Kasumi-1 (cell line): ENCODE measurements around the gene CDK1.

ENCODE experiments used
- DNase-seq, 2 experiments: peaks; one replicate each; lab custom pipeline; 2025; lab: John Stamatoyannopoulos, UW

CDK1 gene

DNA sequence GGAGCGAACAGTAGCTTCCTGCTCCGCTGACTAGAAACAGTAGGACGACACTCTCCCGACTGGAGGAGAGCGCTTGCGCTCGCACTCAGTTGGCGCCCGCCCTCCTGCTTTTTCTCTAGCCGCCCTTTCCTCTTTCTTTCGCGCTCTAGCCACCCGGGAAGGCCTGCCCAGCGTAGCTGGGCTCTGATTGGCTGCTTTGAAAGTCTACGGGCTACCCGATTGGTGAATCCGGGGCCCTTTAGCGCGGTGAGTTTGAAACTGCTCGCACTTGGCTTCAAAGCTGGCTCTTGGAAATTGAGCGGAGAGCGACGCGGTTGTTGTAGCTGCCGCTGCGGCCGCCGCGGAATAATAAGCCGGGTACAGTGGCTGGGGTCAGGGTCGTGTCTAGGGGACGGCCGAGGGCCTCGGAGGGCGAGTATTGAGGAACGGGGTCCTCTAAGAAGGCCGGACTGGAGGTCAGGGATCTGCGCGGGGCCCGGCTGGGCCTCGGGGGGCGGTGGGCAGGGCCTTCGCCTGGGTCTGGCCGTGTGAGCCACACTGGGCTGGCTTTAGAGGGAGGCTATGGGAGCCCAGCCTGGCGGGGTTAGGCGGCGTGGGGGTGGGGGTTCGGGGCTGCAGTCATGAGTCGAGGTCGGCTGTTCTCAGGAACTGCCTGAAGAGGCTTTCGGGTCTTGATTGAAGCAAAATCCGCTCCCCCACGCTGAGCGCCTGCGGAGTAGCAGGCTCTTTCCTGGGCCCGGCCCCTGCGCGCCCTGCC lies at the start of gene CDK1:
TSS of gene CDK1 (plus strand) at position 265 of the 757 bp plus-strand sequence. CDS start 1,688 bp downstream, outside the sequence.
- DNase-seq, result peak; percentile 100

GRCh38 chr10:60729106-60729505 lies 49.2 kb upstream of the CDK1 start:
- no peak for DNase-seq

DNA sequence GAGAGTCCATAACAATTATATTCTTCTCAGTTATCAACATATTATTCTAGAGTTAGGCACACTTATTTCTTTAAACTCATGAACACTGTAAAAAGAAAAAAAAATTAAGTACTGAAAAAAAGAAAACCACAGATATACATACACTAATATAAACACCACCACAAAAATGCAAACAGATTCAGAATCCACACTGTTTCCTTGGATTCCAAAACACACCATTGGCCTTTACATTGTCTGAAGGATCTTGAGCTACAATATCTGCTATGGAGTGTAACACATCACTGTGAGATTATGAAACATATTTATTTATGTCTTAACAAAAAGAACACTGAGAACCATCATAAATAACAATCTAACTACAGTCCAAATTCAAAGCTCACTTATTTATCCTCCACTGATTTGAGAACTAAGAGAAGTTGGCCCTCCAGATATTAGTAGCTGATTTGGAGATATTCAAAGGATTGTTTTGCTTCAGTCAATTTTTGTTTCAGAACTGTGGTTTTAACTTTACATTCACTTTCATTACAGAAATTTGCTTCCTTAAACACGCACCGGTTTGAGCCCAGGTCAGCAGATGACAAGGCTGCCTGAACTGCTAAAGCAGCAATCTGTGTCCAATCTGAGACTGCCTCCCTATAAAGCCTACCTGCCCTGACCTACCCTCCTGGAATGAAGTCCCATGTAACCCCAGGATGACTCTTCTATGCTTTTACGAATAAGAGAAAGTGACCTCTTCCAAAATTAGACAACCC lies 47.0 kb upstream of the CDK1 start:
- no peak for DNase-seq

DNA sequence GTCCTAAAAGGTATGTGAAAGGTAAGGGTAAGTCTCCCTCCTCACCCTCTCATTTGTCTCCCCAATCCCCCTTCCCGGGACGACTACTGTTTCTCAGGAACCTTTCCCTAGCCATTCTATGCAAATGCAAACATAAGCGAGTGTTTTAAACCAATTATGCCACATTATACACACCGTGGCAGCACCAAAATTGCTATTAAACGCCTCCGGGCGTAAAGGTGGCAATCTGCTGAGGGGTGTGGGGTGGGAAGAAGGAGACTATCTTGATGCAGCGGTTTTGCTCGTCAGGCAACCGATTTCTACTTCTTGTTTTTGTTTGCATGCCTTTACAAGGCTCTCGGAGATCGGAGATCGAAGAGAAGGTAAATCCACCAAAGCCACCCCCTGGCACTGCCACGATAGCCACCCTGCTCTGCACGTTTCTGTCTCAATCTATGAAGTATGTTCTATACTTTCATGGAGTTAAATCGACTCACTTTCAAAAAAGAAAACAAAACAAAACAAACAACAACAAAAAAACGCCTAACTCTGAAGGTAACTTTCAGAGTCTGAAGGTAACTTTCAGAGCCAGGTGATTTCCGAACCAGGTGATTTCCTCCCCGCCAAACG lies 46.0 kb upstream of the CDK1 start:
- DNase-seq, result no peak

DNA sequence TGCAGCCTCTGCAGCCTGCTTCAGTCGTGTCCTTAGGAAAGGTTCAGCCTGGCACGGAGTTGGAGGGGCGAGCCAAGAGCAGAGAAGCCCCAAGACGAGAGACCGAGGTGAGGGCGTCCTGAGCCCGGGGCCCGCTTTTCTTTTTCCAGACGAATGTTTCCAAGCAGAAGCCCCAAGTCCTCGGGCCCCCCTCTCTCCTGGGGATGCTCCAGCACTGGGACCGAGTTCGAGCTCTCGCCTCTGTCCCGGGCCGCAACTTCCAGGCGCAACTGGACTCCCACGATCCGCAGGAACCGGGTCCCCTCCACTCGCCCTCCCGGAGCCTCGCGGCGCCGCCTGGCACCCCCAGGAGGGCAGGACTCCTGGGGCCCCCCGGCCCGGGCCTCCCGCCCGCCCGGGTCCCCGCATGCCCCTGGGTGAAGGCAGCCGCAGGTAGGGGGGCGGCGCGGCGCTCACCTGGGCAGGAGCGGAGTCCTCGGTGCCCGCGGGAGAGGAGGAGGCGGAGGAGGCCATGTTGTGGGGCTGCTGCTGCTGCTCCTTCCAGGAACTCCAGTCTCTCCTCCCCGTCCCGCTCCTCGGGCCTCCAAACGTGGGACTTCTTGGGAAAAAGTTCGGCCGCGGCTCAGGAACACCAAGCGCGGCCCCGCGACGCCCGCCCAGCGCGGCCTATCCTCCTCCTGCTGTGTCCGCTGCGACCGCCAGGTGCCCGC lies 45.3 kb upstream of the CDK1 start:
- DNase-seq, result no peak

- no peak for DNase-seq
Observed at GRCh38 chr10:60733517-60733822, 44.8 kb upstream of the CDK1 start.

DNA sequence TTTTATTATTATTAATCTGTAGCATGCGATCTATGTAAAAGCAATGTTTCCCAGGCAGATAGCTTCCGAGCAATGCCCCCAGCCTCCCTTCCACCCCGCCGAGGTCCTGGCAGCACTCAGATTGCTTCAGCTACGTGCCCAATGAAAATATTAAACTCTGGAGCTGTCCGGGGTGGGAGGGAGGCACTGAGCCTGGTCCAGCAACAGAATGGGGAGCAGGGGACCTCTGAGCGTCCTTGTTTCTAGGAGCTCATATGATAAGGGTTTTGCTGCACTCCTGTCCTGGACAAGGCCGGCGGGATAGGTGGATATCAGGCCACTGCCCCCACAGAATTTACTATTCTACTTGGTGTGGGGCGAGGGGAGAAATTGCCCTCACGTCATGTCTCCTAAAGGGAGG lies 44.5 kb upstream of the CDK1 start:
- no peak for DNase-seq

DNA sequence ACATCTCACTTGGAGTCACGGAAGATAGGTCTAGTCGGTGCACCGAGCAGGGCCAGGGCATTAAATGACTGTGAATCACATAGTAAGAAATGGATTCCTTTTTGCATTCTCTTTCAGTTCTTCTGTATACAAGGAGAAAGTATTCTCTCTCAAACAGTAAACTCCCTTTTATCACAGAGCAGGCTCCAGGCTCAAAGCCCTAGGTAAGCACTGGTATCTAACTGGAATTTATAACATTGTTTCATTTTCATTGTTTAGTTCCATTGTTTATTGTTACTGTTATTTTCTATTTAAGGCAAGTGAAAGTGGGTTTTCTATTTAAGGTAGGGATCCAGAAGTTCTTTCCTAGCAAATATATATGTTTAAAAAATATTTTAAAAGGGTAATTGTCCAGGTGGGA lies 44.1 kb upstream of the CDK1 start:
- no peak for DNase-seq

- no peak for DNase-seq
Observed at GRCh38 chr10:60735244-60735643, 43.0 kb upstream of the CDK1 start.

GRCh38 chr10:60737242-60737641 lies 41.0 kb upstream of the CDK1 start:
- DNase-seq, result no peak

- no peak for DNase-seq
Observed at GRCh38 chr10:60739558-60739957, 38.7 kb upstream of the CDK1 start.

- DNase-seq, result no peak
Observed at GRCh38 chr10:60742512-60742911, 35.8 kb upstream of the CDK1 start.

DNA sequence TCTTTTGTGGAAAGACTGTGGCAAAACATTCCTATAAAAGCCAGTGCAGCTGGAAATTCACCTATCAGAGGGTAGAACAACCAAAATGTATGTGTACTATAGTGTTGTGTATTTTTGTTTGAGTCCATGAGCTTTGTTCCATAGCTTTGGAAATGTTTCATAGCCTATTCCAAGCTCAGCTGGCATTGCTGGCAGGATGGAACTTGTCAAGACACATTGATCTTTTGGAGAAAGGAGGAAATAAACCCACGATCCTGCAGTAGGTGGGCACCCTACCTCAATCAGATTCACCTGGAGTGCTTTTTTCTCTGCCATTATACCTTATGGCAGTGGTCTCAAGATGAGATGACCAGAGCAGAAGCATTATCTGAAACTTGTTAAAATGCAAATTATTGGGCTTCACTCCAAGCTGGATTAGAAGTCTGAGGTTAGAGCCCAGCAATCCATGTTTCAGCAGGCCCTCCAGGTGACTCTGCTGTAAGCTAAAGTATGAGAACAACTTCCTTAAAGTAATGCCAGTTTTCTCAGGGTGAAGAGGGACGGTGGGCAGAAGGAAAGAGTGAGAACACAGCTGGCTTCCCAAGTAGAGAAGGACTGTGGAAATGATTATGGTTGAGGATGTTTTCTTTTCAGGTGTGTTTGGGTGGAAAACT lies 30.3 kb upstream of the CDK1 start:
- DNase-seq, result no peak

DNA sequence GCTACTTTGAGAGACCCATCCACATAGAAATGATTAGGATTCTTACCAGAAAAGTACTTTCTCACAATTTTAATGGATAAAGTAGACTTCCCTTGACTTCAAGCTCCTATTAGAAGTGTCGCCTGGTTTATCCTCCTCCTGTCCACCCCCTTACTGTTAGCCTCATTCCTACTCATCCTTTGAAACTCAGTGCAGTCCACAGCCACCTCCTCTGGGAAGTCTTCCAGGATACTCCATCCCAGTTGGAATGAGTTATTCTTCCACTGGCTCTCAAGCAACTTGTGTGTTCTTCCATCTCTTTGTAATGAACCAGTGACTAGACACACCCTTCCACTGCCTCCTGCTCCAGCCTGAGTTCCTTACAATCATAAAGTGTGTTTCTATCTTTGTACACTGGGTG lies 25.1 kb upstream of the CDK1 start:
- DNase-seq, result no peak

DNA sequence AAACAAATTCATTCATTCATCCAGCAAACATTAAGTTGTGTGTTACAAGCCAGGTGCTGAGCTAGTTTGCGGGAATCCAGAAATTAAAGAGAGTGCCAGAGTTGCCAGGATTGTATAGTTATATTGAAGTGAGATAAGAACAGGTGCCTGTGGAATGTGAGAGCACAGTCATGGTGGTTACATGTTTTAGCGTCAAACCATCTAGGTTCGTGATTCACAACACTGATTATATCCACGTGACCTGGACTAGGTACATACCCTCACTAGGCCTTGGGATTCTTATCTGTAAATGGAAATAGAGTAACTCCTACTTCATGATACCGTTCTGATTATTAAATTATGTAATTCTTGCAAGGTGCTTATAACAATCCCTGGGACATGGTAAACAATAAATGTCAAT lies 24.5 kb upstream of the CDK1 start:
- no peak for DNase-seq

DNA sequence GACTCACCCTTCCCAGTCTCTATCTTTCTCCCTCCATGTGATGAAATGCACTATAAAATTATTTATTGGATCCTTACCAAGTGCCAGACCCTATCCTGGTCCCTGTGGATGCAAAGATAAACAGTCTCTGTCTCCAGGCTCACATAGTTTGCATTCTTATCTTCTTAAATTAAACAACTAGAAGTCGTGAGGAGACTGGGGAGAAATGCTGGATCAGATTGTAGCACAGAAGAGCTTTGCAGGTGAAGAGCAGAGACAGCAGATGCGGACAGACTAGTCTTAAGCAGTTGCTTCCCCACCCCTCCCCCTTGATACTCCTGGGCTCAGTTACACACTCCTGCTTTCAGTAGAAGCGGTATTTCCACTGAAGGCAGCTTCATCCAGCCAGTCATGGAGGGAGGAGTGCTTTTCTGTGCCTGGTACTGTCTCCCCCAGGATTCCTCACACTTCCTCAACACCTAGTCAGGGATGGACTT lies 20.8 kb upstream of the CDK1 start:
- no peak for DNase-seq

DNA sequence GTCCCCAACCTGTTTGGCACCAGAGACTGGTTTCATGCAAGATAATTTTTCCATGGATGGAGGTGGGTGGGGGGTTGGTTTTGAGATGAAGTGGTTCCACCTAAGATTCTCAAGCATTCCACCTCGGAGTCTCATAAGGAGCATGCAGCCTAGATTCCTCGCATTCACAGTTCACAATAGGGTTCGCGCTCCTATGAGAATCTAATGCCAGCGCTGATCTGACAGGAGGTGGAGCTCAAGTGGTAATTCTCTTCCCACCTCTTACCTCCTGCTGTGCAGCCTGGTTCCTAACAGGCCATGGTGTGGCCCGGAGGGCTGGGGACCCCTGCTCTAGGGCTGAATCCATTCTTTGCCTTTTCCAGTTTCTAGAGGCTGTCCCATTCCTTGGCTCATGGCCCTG lies 19.1 kb upstream of the CDK1 start:
- DNase-seq, result no peak

DNA sequence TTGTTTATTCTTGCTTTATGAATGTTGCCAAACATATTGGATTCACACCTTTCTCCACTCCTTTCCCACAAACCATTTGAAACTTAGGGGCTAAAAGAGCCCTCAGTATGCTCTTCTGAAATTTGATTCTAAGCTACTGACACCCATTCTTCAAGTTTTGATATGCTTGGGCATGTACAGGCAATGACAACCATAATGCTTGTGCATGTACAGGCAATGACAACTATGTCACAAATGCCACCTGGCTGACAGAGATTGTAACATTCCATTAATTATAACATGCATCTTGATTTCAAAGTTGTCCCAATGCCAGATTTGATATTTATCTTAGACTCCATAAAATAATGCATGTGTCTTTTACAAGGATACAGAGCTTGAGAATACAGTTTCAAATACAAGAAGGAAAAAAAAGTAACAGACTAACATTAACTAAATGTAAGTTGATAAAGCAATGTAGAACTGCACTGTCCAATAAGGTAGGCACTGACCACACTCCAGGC lies 17.5 kb upstream of the CDK1 start:
- DNase-seq, result no peak

DNA sequence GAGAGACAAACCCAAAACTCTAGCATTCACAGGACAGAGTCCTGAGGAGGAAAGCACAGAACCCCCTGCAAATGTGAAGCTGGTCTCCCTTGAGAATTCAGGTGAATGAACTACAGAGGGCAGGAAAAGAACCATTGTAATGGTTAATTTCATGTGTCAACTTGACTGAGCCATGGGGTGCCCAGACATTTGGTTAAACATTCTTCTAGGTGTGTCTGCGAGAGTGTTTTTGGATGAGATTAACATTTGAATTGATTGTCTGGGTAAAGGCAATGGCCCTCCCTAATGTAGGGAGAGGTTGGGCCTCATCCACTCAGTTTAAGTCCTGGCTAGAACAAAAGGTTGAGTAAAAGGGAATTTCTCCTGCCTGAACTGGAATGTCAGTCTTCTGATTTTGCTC lies 15.7 kb upstream of the CDK1 start:
- DNase-seq, result no peak

- DNase-seq, result no peak
Observed at GRCh38 chr10:60767424-60767823, 10.9 kb upstream of the CDK1 start.

DNA sequence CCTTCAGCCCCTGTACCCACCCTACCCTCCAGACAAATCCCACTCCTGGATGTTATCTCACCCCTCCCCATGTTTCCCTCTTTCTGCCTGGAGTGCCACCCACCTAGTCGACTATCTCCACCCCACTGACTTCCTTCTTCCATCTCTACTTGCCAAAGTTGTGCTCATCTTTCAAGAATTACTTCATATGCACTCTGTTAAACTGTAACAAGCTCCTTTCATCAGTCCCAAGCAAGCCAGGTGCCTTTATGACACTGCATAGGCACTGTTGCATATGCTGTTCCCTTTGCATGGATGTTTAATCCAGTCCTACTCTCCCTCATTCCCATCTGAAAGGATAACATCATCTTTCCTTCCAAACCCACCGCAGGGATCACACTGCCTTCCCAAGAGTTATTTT lies 8.9 kb upstream of the CDK1 start:
- no peak for DNase-seq

- no peak for DNase-seq
Observed at GRCh38 chr10:60777696-60778213, 523 bp upstream of the CDK1 start.
